AG09309 (cell line): ENCODE data around the gene MBP.

Experiments
- DNase-seq: peaks from one replicate; pipeline ENCODE4 v3.0.0-alpha.2; 2010; ENCODE audit warnings: low read depth
- H3K4me3 ChIP-seq: 2 replicates; pipeline ENCODE4 v1.5.1; 2011; ENCODE audit warnings: mild to moderate bottlenecking, low read depth, low read length, moderate library complexity; ENCODE audit not compliant: control insufficient read depth
- CTCF ChIP-seq: IDR thresholded peaks from 2 replicates; pipeline ENCODE4 v1.5.1; 2011; ENCODE audit warnings: mild to moderate bottlenecking, low read depth, low read length, inconsistent platforms; ENCODE audit not compliant: insufficient read depth, control insufficient read depth; ENCODE audit errors: missing control alignments

MBP gene

DNA sequence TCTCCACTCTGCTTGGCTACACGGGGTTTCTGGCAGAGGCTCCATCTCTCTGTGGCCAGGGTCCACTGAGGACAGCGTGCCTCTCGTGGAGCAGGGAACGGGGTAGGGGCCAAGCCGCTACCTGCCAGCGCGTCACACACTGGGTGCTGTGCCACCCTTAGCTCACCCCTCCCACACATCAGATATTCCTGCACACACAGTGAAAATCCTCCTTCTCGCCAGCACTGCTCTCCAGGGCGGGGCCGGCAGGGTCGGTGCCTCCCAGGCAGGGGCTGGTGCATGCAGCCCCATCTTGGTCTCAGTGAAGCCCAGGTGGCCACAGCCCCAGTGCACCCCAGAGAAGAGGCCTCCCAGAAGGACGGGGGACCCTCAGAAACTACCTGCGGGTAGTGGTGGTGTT, 124.6 kb downstream of the MBP start:
- H3K4me3 ChIP-seq: no peak overlapping the region
- DNase-seq: no peak
- TF ChIP-seq CTCF: no peak

GRCh38 chr18:77007251-77007650, 125.3 kb downstream of the MBP start:
- TF ChIP-seq CTCF: no peak
- H3K4me3 ChIP-seq: no peak overlapping the region
- no peak for DNase-seq

DNA sequence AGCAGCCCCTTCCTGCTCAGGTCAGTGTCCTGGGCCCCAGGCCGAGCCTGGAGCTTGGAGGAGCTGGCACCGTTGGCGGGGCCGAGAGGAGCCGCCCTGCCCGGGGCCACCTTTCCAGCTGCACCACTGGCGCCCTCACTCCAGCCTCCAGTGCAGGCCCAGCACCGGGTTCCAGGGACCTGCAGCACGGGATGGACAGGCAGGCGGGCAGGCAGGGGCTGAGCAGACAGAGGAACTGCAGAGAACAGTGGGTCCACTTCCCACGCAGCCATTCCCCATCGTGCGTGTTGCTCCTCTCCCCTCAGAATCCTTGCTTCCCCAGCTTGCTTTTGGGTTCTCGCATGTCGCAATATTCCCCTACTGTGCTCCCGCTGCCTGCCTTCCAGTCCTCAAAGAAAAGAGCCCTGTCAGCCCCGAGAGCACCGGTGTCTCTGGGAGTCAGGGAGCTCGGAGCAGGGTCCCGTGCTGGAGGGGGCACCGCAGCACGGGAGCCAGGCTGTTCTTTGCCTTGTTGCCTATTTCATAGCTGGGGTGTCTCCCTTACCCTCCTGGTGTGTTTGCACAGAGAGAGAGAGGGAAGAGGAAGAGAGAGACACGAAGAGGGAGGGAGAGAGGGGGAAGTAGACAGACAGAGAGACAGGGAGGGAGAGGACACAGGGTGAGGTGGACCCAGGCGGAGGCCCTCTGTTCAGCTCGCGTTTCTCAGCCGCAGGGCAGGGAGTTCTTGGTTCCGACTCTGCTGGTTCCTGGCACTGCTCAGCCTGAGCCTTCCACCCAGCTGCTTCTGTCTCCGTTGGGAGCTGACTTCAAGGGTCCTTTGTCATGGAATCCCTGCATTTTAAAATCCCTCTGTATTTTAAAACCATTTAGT, 126.0 kb downstream of the MBP start:
- TF ChIP-seq CTCF: no peak
- no peak overlapping the region for H3K4me3 ChIP-seq
- no peak for DNase-seq

GRCh38 chr18:77005651-77006195, 126.9 kb downstream of the MBP start:
- TF ChIP-seq CTCF: no peak
- no peak overlapping the region for H3K4me3 ChIP-seq
- no peak for DNase-seq

- TF ChIP-seq CTCF: no peak
- DNase-seq: no peak
- H3K4me3 ChIP-seq: no peak overlapping the region
These were observed 127.8 kb downstream of the MBP start for GRCh38 chr18:77004555-77005380.

DNA sequence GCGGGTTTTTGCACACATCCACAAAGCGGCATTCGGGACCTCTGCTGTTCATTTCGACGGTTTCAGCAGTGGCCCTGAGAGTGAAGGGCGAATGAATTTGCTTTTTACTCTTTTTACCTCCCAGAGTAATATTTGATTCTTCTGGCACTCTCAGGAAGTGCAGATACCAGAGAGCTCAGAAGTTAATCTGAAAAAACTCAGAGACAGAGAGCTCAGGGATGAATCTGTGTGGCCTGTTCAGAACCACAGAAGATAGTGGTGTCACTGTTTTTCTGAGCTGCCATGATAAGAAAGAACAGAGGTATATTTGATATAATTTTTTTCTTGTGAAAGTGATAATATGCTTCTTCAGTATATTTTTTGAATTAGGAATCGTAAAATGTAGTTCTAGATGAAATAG, 129.3 kb downstream of the MBP start:
- TF ChIP-seq CTCF: no peak
- DNase-seq: no peak
- no peak overlapping the region for H3K4me3 ChIP-seq
